Panc1 (cell line): Measurements from ENCODE around the gene GPR148.

Source experiments
- POLR2AphosphoS5 ChIP-seq: IDR thresholded peaks from 2 replicates; pipeline ENCODE4 v1.6.1; 2012; ENCODE audit warnings: mild to moderate bottlenecking, low read depth, low read length, moderate library complexity
- SIN3A ChIP-seq: IDR thresholded peaks from 2 replicates; pipeline ENCODE4 v1.6.1; 2012; ENCODE audit warnings: low read depth, mild to moderate bottlenecking, low read length, moderate library complexity, borderline replicate concordance; ENCODE audit not compliant: insufficient read depth
- TF ChIP-seq, protein P1 (sequence below): fragments of 450-650 bp; IDR thresholded peaks from 2 replicates; pipeline ENCODE4 v1.5.1; 2017; ENCODE audit warnings: mild to moderate bottlenecking
- TF ChIP-seq, protein P2 (sequence below), 2 experiments: IDR thresholded peaks; 2 replicates each; pipeline ENCODE4 v1.6.1; 2011 to 2012; ENCODE audit warnings: low read depth in 2 of 2, control low read depth in 1 of 2, low read length in 1 of 2, mild to moderate bottlenecking in 1 of 2, moderate library complexity in 1 of 2; ENCODE audit not compliant: insufficient read depth in 1 of 2

DNA sequence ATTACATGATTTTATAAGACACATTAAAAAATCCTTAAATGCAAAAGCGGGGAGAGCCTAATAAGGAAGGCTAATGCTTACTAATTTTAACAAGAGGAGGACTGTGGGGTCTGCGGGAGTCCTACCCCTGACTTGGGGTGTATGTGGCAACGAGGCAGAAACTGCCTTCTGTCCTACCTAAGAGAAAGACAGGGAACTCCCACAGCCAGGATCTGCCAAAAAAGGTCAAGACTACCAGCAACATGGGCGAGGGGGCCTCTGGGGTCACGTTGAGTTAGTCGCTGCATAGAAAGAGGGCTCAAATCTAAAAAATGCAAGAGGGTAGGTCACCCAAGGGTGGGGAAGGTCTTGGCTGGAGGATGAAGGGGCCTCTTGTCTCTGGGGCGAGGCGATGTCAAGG lies 25.9 kb downstream of the GPR148 start:
- TF ChIP-seq POLR2AphosphoS5 (no peak), SIN3A (no peak)
- TF ChIP-seq, protein P1, sequence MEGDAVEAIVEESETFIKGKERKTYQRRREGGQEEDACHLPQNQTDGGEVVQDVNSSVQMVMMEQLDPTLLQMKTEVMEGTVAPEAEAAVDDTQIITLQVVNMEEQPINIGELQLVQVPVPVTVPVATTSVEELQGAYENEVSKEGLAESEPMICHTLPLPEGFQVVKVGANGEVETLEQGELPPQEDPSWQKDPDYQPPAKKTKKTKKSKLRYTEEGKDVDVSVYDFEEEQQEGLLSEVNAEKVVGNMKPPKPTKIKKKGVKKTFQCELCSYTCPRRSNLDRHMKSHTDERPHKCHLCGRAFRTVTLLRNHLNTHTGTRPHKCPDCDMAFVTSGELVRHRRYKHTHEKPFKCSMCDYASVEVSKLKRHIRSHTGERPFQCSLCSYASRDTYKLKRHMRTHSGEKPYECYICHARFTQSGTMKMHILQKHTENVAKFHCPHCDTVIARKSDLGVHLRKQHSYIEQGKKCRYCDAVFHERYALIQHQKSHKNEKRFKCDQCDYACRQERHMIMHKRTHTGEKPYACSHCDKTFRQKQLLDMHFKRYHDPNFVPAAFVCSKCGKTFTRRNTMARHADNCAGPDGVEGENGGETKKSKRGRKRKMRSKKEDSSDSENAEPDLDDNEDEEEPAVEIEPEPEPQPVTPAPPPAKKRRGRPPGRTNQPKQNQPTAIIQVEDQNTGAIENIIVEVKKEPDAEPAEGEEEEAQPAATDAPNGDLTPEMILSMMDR, result no peak
- TF ChIP-seq, protein P2, sequence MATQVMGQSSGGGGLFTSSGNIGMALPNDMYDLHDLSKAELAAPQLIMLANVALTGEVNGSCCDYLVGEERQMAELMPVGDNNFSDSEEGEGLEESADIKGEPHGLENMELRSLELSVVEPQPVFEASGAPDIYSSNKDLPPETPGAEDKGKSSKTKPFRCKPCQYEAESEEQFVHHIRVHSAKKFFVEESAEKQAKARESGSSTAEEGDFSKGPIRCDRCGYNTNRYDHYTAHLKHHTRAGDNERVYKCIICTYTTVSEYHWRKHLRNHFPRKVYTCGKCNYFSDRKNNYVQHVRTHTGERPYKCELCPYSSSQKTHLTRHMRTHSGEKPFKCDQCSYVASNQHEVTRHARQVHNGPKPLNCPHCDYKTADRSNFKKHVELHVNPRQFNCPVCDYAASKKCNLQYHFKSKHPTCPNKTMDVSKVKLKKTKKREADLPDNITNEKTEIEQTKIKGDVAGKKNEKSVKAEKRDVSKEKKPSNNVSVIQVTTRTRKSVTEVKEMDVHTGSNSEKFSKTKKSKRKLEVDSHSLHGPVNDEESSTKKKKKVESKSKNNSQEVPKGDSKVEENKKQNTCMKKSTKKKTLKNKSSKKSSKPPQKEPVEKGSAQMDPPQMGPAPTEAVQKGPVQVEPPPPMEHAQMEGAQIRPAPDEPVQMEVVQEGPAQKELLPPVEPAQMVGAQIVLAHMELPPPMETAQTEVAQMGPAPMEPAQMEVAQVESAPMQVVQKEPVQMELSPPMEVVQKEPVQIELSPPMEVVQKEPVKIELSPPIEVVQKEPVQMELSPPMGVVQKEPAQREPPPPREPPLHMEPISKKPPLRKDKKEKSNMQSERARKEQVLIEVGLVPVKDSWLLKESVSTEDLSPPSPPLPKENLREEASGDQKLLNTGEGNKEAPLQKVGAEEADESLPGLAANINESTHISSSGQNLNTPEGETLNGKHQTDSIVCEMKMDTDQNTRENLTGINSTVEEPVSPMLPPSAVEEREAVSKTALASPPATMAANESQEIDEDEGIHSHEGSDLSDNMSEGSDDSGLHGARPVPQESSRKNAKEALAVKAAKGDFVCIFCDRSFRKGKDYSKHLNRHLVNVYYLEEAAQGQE (IDR thresholded peaks at IDR 0.05; ENCODE audit: insufficient read depth in 1 of 2, low read depth in 2 of 2, low read length in 1 of 2), result no peak
